Subcutaneous adipose tissue (tissue), 4 donors: ENCODE results near the gene KCNQ5. TPM values are rescaled to one million over a fixed set of nuclear protein-coding genes. Genes with fewer than 3 reads are reported as not detected.

Experiments
- CTCF ChIP-seq: fragments of 450-650 bp; IDR thresholded peaks from one replicate; pipeline ENCODE4 v1.5.1; 2016; ENCODE audit warnings: low read depth, mild to moderate bottlenecking, control low read depth, antibody characterized with exemption, moderate library complexity
- total RNA-seq, 4 donors: library from RNA; depleted of rRNA; stranded (reverse); fragments of >200 nt; gene quantifications; one replicate each; pipeline ENCODE4 v1.1.0, GENCODE V29; 2016

The KCNQ5 gene
- total RNA-seq, 4 donors from 2014 or later: 0.17 TPM; not detected in 3

- no peak for TF ChIP-seq CTCF
Measured at GRCh38 chr6:72627539-72627938, 5.7 kb downstream of the KCNQ5 start.

GRCh38 chr6:72631480-72631879 is 9.6 kb downstream of the KCNQ5 start:
- TF ChIP-seq CTCF: no peak

GRCh38 chr6:72635636-72636035 is 13.8 kb downstream of the KCNQ5 start:
- TF ChIP-seq CTCF: no peak

GRCh38 chr6:72636215-72636614 is 14.4 kb downstream of the KCNQ5 start:
- TF ChIP-seq CTCF: no peak

- TF ChIP-seq CTCF: no peak
Measured at GRCh38 chr6:72636786-72637185, 14.9 kb downstream of the KCNQ5 start.

GRCh38 chr6:72639920-72640614 is 18.2 kb downstream of the KCNQ5 start:
- no peak for TF ChIP-seq CTCF

- no peak for TF ChIP-seq CTCF
Measured at GRCh38 chr6:72640615-72640930, 18.7 kb downstream of the KCNQ5 start.
